Peyer's patch (tissue), 4 donors: ENCODE results near the gene MRPS5.

ENCODE experiments used
- POLR2A ChIP-seq, 2 donors: fragments of 450-650 bp; IDR thresholded peaks; one replicate each; pipeline ENCODE4 v1.5.1; 2017; ENCODE audit warnings: antibody characterized with exemption in 2 of 2, mild to moderate bottlenecking in 2 of 2, moderate library complexity in 2 of 2
- TF ChIP-seq, protein P1 (sequence below), 6 experiments: fragments of 450-650 bp in 4 of 6; fragments of 200-600 bp in 2 of 6; sonication (generic) in 1 of 6; IDR thresholded peaks; one replicate each; pipeline ENCODE4 v1.5.1; 2017 to 2019; ENCODE audit warnings: antibody characterized with exemption in 6 of 6, mild to moderate bottlenecking in 3 of 6, moderate library complexity in 1 of 6

DNA sequence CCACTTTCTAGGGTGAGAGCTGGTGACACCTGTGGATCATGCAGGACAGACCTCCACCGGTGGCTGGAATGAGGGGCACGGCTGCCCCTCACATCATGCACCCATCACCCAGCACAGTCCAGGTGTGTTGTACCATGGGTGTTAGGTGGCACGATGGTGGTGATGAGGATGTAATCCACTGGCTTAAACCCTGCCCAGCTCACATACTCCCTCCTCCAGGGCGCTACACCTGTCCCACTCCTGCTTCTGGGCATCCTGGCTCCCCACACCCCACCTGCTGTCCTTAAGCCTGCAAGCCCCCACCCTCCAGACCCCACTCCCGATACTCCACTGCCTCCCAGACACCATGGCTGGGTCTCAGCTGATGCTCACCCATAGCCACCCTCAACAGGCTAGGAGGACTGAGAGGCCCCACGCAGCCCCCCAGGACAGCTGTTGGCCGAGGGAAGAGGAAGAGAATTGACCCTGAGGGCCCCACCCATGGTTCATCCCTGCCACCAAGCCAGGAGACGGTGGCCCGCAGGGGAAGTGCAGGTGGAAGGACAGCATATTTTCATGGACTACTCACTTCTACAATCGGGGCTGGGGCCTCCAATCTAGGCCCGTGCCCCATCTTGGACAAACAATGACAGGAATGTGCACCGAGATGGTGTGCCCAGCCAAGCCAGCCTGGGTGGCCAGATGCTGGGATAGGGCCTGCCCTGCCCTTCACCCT, 61.8 kb downstream of the MRPS5 start:
- TF ChIP-seq, protein P1, sequence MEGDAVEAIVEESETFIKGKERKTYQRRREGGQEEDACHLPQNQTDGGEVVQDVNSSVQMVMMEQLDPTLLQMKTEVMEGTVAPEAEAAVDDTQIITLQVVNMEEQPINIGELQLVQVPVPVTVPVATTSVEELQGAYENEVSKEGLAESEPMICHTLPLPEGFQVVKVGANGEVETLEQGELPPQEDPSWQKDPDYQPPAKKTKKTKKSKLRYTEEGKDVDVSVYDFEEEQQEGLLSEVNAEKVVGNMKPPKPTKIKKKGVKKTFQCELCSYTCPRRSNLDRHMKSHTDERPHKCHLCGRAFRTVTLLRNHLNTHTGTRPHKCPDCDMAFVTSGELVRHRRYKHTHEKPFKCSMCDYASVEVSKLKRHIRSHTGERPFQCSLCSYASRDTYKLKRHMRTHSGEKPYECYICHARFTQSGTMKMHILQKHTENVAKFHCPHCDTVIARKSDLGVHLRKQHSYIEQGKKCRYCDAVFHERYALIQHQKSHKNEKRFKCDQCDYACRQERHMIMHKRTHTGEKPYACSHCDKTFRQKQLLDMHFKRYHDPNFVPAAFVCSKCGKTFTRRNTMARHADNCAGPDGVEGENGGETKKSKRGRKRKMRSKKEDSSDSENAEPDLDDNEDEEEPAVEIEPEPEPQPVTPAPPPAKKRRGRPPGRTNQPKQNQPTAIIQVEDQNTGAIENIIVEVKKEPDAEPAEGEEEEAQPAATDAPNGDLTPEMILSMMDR (IDR thresholded peaks at IDR 0.05) = no peak
- no peak for TF ChIP-seq POLR2A (IDR thresholded peaks at IDR 0.05)
